GM18505 (cell line): ENCODE data around the gene NUMA1.
A peak's percentile ranks its signal among the peaks of the same experiment; 100 is the strongest.

Experiments
- ATAC-seq: cut with Tn5 transposase; IDR thresholded peaks from one replicate; pipeline ENCODE4 v1.9.1; 2021; ENCODE audit not compliant: unreplicated experiment
- POLR2A ChIP-seq: IDR thresholded peaks from 4 replicates; pipeline ENCODE4 v1.6.1; 2011; ENCODE audit warnings: borderline replicate concordance; ENCODE audit not compliant: insufficient read depth, insufficient read length; ENCODE audit errors: extremely low read depth

Gene NUMA1

DNA sequence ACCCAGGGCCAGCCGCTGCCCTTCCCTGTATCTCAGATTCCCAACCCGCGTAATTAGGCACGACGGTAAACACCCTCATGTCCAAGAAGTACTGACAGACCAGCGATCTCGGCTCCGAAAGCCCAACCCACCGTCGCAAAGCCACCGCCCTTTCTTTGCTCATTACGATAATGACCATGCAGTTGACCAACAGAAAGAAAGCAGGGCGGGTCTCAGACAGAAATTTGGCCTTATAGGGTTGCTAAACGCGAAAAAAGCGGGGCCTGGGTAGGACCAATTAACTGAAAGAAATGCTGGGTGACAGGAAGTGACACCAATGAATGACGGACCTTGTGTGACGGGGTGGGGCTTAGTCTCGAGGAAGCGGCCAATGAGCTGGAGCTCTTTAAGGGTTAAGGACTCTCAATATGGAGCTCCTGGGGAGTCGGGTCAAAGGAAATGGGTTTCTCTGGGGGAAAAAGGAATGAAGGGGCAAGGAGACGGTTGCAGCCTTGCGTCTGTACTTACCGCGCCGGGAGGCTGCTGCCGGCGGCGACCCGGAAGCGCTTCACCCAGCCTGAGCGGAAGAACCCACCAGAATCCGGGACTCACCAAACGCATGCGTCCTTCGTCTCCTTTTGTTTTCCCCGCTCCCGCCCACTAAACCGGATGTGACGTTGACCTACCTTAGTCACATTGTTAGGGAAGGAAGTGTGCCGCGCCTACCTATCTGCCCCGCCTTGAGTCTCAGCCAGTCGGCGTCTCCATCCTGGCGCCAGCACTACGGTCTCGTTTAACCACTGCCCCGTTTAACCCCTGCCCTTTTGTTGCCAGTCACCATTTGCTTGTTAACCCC, 32.0 kb upstream of the NUMA1 start, which contains the start of gene ANAPC15:
TSS of gene ANAPC15 (minus strand) at position 553 of the 835 bp plus-strand sequence. CDS start 1,419 bp downstream, outside the sequence.
- peak; percentile 99 for TF ChIP-seq POLR2A
- peak; percentile 72 for ATAC-seq

DNA sequence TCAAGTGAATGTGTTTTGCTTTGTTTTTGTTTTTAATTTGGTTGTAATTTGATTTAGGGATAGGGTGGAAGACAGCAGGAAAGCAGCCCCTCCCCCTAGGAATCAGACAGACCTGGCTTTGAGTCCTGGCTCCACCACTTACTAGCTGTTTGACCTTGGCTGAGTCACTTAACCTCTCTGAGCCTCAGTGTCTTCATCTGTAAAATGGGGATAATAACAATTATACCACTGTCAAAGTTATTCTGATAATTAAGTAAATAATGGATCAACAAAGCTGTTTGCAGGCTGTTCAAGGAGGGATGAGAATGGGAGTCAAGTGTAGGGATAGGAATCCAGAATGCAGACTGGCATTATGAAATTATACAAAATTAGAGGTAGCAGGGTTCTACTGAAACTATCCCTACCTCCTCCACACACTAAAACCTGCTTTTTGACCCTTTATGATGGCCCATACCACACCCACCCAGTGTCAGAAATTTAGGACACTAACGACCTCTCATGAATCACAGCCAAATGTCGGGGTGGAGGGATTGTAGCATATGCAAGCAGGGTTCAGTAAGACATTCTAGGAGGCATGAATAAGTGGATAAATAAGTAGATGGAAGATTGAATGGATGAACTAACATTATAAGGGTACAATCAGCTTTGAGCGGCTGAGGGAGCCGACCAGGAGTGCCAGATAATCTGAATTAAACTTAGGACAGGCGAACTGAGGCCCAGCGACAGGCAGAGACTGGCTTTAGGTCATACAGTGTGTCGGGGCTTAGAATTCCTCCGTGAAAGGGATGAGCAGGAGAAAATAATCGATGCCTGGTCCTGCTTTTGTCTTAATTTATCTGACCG, 31.2 kb upstream of the NUMA1 start:
- peak; percentile 6 for ATAC-seq

DNA sequence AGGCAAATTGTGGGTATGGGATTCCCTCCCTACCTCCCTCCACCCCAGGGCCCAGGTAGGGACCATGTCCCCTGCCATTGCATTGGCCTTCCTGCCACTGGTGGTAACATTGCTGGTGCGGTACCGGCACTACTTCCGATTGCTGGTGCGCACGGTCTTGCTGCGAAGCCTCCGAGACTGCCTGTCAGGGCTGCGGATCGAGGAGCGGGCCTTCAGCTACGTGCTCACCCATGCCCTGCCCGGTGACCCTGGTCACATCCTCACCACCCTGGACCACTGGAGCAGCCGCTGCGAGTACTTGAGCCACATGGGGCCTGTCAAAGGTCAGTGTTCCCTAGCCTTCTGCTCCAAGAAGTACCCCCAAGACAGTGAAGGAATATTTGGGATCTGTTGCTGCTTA, 25.5 kb upstream of the NUMA1 start, which contains the start of gene TOMT:
TSS of gene TOMT (plus strand) at position 37 of the 400 bp plus-strand sequence. CDS start at position 65, 28 bp downstream.
- no peak for TF ChIP-seq POLR2A
- ATAC-seq = no peak

More for the DNA sequence above, 31.2 kb upstream of the NUMA1 start:
- TF ChIP-seq POLR2A = no peak

DNA sequence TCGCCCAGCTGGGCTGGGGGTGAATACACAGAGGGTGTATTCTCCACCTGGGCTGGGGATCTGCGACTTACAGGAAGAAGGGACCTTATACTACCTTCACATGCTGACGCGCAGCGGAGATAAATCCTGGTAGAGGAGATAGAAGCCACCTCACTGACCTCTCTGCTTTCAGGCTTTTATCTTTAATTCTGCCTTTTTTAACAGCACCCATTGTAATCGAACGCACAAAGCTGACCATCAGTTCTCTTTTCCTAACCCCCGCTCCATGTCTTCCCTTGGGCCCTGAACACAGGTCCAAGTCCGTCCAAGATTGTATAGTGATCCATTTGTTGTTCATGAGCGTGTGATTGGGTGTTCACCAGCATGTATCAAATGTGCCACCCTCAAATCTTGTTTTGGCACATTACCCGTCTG, 23.4 kb upstream of the NUMA1 start:
- no peak for ATAC-seq
- TF ChIP-seq POLR2A = no peak

DNA sequence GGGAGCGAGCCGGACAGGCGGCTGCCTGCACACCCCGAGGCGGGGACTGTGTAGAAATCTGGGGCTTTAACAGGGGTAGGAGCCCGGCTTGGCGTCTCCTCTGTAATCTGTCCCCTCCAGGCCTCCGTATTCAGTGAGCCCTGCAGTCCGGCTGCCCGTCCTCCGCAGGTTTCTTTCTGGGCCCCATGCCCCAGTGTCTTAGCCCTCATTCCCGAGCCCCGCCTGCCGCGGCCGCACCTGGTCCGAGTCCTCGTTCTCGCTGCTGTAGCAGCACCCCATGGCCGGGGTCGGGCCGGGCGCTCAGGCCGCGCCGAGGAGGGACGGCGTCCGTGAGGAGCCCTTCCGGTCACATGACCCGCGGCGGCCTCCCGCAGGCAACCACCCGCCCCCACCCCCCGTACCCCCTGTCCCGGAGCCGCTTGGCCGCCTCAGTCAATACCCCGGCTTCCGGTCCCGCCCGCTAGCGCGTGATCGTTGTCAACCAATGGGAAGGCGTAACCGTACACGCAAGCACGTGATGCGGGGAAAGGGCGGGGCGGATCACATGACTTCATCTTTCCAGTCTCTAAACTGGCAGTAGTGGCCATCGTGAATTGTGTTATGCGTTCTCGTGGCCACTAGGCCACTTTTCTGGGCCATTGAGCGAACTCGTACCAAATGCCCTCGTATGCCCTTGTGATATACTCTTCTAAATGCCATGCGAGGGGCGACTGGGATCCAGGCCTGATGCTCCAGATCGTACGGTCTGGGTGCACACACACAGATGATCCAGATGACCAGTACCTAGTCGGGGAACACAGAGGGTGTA, 22.8 kb upstream of the NUMA1 start, which contains the start of gene LAMTOR1:
TSS of gene LAMTOR1 (minus strand) at position 352 of the 808 bp plus-strand sequence. CDS start at position 279, 73 bp downstream.
- peak; percentile 93 for TF ChIP-seq POLR2A
- ATAC-seq = peak; percentile 85

DNA sequence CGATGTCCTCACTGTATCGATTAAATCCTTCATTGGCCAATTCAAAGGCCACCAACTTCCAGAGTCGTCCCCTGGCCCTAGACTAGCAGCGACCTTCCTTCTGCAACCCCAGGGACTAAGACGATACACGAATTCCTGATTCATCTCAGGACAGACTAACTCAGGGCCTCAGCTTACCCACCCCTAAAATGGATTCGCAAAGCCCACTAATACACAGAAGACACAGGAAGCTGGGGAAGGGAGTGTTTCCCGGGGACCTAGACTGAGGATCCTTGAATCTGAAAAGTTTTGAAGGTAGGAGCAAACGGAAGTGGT, 22.2 kb upstream of the NUMA1 start:
- TF ChIP-seq POLR2A = no peak
- ATAC-seq = no peak

DNA sequence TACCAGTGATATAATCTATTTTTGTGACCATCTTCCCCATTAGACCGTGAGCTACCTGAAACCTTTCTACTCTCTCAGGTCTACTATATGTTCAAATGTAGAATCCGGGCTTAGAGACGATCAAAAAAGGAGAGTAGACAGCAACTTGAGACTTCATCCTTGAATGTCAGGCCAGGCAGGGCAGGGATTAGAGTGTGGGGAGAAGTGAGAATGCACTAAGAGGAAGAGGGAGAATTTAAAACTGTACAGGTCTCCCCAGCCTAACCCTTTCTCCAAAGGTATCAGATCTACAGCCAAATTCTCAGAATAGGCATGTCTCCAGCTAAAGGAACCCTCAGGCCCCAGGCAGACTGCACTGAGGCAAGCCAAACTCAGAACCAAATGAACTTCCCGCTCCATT, 21.8 kb upstream of the NUMA1 start:
- ATAC-seq = no peak
- TF ChIP-seq POLR2A = no peak

DNA sequence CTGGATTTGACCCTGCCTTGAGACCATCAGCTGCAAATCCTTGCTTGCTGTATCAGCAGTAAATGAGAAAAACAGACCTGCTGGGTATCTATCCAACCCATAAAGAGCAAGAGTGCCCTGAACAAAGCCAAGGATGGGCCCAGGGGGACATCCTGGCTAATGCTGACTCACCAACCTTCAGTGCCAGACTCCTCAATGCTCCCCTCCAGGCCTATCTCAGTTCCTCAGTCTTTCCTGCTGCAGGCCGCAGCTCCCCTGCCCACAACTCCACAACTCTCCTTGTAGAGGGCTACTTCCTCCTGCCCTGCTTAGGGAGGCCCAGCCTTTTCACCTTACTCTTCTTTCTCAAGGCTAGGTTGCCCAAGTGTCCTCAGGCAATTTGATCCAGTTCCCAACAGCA, 20.1 kb upstream of the NUMA1 start:
- no peak for TF ChIP-seq POLR2A
- ATAC-seq = no peak

DNA sequence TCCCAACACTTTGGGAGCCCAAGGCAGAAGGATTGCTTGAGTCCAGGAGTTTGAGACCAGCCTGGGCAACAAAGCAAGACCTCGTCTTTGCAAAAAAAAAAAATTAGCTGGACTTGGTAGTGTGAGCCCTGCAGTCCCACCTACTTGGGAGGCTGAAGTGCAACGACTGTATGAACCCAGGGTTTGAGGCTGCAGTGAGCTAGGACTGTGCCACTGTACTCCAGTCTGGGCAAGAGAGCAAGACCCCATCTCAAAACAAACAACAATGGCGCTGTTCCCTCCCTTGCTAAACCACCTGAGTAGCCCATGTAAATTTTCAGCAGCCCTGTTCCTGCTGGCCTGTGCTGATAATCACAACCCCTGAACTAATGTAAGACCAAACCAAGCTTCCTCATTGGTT, 19.7 kb upstream of the NUMA1 start:
- no peak for TF ChIP-seq POLR2A
- ATAC-seq = no peak

DNA sequence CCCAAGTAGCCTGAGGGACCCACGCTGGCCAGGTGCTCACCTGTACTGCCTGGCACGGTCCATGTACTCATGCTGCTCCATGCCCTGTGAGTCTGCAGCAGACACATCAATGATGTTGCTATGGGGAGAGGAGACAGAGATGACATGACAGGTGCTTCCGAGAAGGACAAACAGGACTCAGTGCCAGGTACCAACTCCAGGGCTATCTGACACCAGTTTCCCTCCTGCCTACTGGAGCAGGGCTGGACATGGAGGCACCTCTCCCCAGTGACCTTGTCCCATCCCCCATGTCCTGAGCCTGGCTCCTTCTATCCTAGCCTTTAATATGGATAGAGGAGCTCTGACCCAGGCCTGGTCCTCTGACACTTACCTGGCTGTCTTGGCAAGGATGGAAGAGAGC, 18.4 kb upstream of the NUMA1 start:
- no peak for TF ChIP-seq POLR2A

DNA sequence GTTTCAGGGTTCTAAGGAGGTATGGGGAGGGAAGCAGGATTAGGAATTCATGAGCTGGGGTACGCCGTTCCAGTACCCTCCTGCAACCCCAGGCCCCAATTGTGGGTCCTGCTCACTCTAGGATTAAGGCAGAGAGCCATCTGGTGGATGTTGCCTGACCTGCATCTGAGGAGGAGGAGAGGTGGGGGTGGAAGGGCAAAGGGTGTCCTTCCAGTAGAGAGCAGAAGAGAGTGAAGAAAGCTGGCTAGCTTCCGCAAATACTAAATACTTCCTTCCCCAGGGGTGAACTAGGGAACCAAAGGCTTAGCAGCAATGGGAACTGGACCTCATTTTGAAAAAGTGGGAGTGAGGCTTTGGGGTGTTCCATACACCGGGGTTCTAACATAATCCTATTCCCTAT, 10.9 kb upstream of the NUMA1 start:
- no peak for TF ChIP-seq POLR2A
- ATAC-seq = no peak

More for the DNA sequence above, 18.4 kb upstream of the NUMA1 start:
- no peak for ATAC-seq

DNA sequence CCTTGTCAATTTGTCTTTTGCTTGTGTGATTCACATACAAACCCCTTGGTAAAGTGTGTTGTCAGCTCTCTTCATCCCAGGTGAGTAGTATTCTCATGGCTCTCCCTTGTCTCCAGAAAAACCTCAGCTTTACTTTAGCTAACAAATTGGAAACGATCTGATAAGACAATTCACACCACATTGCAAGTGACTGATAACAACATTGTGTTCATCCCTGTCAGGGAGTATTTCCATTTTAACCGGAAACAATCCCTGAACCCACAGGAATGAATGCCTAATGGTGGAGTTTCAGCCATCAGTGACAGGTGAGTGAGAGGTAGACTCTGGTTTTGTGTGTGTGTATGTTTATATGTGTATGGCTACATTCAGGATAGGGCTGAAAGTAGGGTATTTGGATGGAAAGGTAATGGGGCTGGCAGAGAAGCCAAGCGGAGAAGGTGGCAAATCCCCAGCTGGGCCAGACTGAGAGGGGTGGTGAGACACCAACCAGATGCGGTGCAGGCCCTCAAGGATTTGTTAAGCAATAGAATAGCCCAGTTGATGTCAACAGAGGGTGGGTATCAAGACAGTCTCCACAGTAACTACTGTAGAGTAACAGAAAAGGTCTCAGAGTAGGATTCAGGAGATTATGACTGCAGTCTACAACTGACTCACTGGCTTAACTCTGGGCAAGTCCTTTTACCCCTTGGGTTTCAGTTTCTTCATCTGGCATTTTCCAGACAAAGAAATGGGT, 7.9 kb upstream of the NUMA1 start:
- ATAC-seq = no peak
- no peak for TF ChIP-seq POLR2A

DNA sequence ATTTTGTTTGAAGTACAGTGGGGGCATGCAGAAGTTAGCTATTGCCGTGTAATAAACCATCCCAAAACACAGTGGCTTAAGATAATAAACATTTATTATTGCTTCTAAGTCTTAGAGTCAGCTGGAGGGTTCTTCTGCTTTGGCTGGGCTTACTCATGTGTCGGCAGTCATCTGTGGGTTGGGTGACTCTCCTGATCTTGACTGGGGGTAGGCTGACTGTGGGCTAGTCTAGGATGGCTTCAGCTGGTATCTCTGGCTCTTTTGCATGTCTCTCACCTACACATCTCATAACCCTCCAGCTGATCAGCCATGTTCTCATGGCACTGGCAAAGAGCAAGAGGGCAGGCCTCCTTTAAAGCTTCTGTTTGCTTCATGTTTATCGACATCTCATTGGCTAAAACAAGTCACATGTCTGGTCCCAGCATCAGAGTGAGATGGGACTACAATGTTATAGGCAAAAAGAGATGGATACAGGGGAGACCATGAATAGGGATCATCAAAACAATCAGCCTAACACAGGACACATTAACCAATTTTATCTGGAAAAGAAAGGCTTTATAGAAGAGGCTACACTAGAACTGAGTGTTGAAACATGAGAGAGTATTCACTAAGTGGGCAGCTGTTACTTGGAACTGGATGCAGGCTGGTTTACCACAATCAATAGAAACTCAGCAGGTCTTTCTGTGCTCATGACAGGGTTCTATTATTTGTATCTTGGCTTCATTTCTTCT, 5.4 kb upstream of the NUMA1 start:
- no peak for TF ChIP-seq POLR2A
- ATAC-seq = no peak
